ENCODE data around the gene TMEM80.

DNA sequence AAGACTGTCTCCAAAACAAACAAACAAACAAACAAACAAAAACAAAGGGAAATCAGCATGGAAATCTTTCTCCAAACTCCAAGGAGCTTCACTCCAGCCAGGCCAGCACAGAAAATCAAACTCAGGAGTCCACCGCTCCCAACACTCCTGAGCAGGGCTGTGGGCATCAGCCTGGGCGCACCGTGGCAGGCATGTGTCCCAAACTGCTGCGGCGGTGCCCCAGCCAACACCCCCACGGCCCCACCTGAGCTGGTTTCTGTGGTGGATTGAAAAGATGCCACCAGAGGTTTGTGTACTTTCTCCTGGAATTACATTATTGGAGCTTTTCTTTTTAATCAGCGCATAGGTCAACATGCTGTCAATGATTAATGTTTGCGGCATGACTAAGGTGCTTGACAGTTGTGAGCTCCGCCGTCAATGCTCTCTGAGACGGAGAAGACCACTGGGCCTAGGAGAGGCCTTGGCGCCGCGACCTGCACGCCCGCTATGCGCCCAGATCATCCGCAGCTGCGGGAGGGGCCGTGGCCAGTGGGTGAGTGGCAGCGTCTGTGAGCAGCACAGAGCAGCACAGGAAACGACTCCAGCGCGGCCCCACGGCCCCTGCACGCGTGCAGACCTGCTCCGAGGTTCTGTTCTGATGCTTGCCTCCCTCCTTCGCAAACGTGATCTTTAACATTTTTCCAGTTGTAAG lies 40.4 kb upstream of the TMEM80 start:
- TF ChIP-seq POLR2A (IDR thresholded peaks at IDR 0.05), result no peak
- TF ChIP-seq, protein P1, sequence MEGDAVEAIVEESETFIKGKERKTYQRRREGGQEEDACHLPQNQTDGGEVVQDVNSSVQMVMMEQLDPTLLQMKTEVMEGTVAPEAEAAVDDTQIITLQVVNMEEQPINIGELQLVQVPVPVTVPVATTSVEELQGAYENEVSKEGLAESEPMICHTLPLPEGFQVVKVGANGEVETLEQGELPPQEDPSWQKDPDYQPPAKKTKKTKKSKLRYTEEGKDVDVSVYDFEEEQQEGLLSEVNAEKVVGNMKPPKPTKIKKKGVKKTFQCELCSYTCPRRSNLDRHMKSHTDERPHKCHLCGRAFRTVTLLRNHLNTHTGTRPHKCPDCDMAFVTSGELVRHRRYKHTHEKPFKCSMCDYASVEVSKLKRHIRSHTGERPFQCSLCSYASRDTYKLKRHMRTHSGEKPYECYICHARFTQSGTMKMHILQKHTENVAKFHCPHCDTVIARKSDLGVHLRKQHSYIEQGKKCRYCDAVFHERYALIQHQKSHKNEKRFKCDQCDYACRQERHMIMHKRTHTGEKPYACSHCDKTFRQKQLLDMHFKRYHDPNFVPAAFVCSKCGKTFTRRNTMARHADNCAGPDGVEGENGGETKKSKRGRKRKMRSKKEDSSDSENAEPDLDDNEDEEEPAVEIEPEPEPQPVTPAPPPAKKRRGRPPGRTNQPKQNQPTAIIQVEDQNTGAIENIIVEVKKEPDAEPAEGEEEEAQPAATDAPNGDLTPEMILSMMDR (IDR thresholded peaks at IDR 0.05), result no peak

Measured in tibial nerve (tissue), 3 donors.